Esophagus squamous epithelium (tissue), 4 donors: ENCODE data around the gene AIPL1.

ENCODE experiments used
- CTCF ChIP-seq, 6 experiments: fragments of 450-650 bp in 4 of 6; fragments of 200-600 bp in 2 of 6; sonication (generic) in 2 of 6; IDR thresholded peaks; one replicate each; pipeline ENCODE4 v1.5.1; 2016 to 2019; ENCODE audit warnings: antibody characterized with exemption in 6 of 6, mild to moderate bottlenecking in 4 of 6, moderate library complexity in 4 of 6
- POLR2A ChIP-seq, 4 donors: fragments of 450-650 bp; IDR thresholded peaks; one replicate each; pipeline ENCODE4 v1.6.1; 2017; ENCODE audit warnings: antibody characterized with exemption in 4 of 4, mild to moderate bottlenecking in 4 of 4, moderate library complexity in 3 of 4

- TF ChIP-seq CTCF (IDR thresholded peaks at IDR 0.05) (peak in 1 of 6 experiments; percentile 5), POLR2A (IDR thresholded peaks at IDR 0.05) (no peak)
Measured at GRCh38 chr17:6427279-6427781, 7.6 kb downstream of the AIPL1 start.
